ENCODE results near the gene PSMD1.

DNA sequence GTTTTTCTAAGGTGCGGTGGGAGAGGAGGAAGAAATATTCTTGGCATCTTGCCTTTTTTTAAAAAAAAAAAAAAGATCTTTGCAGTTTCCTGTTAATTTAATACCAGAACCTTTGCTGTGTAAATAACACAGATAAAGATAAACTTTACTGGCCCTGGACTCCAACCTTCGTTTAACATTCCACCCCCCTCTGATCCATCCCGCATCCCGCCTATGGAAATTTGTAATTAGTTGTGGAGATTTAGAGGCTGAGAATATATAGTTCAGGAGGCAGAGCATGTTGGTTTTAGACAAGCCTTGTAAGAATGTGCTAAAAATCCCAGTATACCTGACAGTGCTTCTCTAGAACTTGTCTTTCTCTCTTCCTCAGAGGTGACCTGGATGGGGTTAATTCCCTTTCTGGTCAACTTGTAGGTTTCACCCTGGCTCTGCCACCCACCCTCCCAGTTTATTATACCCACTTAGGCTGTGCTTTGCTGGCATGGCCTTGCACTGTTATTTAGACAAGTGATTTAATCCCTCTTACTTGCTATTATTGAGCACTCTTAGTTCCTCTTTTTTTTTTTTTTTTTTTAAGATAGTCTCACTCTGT is 22.3 kb upstream of the PSMD1 start:
- TF ChIP-seq, protein P1, sequence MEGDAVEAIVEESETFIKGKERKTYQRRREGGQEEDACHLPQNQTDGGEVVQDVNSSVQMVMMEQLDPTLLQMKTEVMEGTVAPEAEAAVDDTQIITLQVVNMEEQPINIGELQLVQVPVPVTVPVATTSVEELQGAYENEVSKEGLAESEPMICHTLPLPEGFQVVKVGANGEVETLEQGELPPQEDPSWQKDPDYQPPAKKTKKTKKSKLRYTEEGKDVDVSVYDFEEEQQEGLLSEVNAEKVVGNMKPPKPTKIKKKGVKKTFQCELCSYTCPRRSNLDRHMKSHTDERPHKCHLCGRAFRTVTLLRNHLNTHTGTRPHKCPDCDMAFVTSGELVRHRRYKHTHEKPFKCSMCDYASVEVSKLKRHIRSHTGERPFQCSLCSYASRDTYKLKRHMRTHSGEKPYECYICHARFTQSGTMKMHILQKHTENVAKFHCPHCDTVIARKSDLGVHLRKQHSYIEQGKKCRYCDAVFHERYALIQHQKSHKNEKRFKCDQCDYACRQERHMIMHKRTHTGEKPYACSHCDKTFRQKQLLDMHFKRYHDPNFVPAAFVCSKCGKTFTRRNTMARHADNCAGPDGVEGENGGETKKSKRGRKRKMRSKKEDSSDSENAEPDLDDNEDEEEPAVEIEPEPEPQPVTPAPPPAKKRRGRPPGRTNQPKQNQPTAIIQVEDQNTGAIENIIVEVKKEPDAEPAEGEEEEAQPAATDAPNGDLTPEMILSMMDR (IDR thresholded peaks at IDR 0.05; ENCODE audit: low read depth, low read length, poor library complexity, severe bottlenecking) = no peak
- TF ChIP-seq EZH2phosphoT487 (IDR thresholded peaks at IDR 0.05; ENCODE audit: borderline replicate concordance, low read length) = no peak
